ENCODE results near the gene SPTBN1. TPM values are rescaled to one million over a fixed set of nuclear protein-coding genes. Genes with fewer than 3 reads are reported as not detected.

SPTBN1 gene
- 181 and 200 TPM in 2 replicates for total RNA-seq

DNA sequence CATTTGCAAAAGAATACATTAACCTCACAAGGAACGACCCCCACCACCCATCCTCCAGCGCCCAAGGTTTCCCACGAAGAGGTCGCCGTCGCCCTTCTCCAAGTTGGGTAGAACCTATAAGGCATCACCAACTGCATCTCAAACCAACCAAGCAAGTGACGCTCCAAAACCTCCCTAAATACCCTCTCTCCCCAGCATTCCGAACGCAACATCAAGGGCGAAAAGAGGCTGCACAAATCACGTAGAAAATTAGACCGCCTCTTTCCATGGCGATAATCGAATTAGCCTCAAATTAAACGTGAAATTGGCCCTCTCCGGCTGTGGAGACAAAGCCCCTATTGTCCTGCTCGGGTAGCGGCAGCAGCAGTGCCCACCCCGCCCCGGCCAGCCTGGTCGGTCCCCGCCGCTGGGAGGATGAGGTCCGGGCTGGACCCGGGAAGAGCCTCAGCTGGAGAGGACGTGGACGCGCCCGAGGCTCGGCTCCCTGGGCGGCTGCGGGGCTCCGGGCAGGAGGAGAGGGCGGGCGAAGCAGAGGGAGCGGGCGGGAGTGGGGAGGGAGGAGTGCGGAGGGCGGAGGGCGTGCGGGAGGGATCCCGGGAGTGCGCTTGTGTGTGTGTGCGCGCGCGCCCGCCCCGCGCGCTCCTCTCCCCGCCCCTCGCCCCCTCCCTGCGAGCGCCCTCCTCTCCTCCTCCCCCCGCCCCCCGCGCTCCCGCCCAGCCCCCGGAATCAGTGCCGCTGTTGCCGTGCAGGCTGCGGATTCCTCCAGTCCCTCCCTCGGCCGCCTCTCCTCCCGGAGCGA is at the start of gene SPTBN1:
SPTBN1 (plus strand) TSS at position 765 of the 799 bp plus-strand sequence. CDS start 70,092 bp downstream, outside the sequence.
- peak; percentile 94 for DNase-seq (ENCODE audit: low read depth)
- TF ChIP-seq, protein P1, sequence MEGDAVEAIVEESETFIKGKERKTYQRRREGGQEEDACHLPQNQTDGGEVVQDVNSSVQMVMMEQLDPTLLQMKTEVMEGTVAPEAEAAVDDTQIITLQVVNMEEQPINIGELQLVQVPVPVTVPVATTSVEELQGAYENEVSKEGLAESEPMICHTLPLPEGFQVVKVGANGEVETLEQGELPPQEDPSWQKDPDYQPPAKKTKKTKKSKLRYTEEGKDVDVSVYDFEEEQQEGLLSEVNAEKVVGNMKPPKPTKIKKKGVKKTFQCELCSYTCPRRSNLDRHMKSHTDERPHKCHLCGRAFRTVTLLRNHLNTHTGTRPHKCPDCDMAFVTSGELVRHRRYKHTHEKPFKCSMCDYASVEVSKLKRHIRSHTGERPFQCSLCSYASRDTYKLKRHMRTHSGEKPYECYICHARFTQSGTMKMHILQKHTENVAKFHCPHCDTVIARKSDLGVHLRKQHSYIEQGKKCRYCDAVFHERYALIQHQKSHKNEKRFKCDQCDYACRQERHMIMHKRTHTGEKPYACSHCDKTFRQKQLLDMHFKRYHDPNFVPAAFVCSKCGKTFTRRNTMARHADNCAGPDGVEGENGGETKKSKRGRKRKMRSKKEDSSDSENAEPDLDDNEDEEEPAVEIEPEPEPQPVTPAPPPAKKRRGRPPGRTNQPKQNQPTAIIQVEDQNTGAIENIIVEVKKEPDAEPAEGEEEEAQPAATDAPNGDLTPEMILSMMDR (IDR thresholded peaks at IDR 0.05; ENCODE audit: insufficient read depth, low read depth, low read length), result no peak

GRCh38 chr2:54407693-54408092 is 48.4 kb upstream of the SPTBN1 start:
- TF ChIP-seq, protein P1 (IDR thresholded peaks at IDR 0.05; ENCODE audit: insufficient read depth, low read depth, low read length), result no peak
- no peak for DNase-seq (ENCODE audit: low read depth)

More for the DNA sequence above, at the start of gene SPTBN1:
- peak within 1 kb of the TSS; percentile 86 for H3K4me3 ChIP-seq (ENCODE audit: low read depth, low read length)

GRCh38 chr2:54408288-54408687 is 47.8 kb upstream of the SPTBN1 start:
- no peak for DNase-seq (ENCODE audit: low read depth)
- no peak overlapping the region for H3K4me3 ChIP-seq (ENCODE audit: low read depth, low read length)
- TF ChIP-seq, protein P1 (IDR thresholded peaks at IDR 0.05; ENCODE audit: insufficient read depth, low read depth, low read length), result no peak

More at GRCh38 chr2:54407693-54408092, 48.4 kb upstream of the SPTBN1 start:
- H3K4me3 ChIP-seq (ENCODE audit: low read depth, low read length), result no peak overlapping the region

DNA sequence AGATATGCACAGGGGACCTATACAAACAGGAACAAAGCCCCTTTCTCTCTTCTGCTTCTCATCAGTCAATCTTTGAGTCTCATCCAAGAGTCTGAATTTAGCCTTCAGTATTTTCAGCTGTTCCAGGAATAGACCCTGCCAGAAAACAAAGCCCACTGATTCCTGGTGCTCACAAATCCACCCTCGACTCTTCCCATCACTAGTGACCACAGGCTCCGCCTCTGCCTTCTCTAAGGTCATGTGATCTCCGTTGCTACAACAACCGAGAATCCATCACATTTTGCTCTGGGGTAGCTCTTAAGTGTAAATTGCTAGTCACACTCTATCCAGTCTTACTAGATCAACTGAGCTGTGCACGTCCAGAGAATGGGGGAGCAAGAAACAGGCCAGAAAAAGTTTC is 46.4 kb upstream of the SPTBN1 start:
- TF ChIP-seq, protein P1 (IDR thresholded peaks at IDR 0.05; ENCODE audit: insufficient read depth, low read depth, low read length), result no peak
- H3K4me3 ChIP-seq (ENCODE audit: low read depth, low read length), result no peak overlapping the region
- DNase-seq (ENCODE audit: low read depth), result no peak

GRCh38 chr2:54411801-54412354 is 44.2 kb upstream of the SPTBN1 start:
- H3K4me3 ChIP-seq (ENCODE audit: low read depth, low read length), result no peak overlapping the region
- TF ChIP-seq, protein P1 (IDR thresholded peaks at IDR 0.05; ENCODE audit: insufficient read depth, low read depth, low read length), result no peak
- peak; percentile 39 for DNase-seq (ENCODE audit: low read depth)

DNA sequence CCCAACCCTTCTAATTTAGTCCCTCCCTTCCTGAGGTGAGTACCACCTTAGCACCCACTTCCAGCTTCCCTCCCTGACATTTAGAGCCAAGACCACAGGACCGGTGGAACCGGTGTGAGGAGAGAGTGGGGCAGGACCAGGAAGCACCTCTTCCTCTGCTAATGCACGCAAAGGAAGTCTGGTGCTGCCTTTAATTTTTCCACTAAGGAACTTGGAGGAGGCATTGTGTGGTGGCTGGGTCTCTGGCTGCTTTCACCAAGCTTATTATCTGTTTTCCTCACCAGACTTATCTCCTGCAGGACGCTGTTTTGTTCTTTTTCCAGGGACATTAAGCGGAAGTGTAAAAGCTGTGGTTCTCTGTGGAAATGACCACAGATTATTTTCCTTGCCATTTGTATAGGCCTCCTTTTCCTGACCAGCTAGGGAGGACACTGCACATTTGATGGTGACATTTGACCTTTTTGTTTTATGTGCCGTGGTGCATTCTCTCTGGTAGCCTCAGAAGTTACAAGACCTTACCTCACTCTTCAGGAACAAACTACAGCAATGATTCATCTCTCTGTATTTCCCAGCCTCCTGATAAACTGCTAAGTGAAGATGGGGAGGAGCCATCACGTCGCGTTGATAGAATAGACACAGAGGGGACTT is 39.8 kb upstream of the SPTBN1 start:
- DNase-seq (ENCODE audit: low read depth), result peak; percentile 60
- no peak overlapping the region for H3K4me3 ChIP-seq (ENCODE audit: low read depth, low read length)
- TF ChIP-seq, protein P1 (IDR thresholded peaks at IDR 0.05; ENCODE audit: insufficient read depth, low read depth, low read length), result no peak
